Stimulated activated CD8-positive, alpha-beta memory T cell treated with anti-CD3 and anti-CD28 coated beads, Interleukin-4, amount 100 ng/mL, for 24 hours (primary cell): ENCODE data around the gene CNN2.

ENCODE experiments used
- DNase-seq: peaks from one replicate; pipeline ENCODE4 v3.0.0-alpha.2; 2020; ENCODE audit warnings: low read depth

CNN2 gene

DNA sequence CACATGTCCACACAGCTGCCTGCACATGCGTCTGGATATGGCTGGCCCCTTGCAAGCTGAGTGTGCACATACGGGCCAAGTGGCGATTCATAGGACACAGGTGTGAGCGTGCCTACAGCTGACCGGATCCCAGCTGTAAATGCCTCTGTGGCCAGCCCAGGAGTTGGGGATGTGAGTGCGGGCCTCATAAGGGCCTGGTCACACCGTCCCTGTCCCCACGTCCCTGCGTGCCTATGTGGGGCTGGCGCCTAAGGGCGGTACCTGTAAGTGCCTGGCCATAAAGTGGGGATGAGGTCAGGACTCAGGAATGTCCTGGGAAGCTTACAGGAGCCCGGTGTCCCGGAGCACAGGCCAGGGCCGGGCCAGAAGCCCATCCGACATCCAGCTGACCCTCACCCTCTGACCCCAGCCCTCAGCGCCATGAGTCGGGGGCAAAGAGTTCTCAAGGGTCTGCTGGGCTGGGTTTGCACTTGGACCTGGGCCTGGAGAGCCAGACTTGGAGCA lies 39.2 kb downstream of the CNN2 start:
- no peak for DNase-seq

- DNase-seq = no peak
Measured at GRCh38 chr19:1066251-1066747, 39.9 kb downstream of the CNN2 start.

DNA sequence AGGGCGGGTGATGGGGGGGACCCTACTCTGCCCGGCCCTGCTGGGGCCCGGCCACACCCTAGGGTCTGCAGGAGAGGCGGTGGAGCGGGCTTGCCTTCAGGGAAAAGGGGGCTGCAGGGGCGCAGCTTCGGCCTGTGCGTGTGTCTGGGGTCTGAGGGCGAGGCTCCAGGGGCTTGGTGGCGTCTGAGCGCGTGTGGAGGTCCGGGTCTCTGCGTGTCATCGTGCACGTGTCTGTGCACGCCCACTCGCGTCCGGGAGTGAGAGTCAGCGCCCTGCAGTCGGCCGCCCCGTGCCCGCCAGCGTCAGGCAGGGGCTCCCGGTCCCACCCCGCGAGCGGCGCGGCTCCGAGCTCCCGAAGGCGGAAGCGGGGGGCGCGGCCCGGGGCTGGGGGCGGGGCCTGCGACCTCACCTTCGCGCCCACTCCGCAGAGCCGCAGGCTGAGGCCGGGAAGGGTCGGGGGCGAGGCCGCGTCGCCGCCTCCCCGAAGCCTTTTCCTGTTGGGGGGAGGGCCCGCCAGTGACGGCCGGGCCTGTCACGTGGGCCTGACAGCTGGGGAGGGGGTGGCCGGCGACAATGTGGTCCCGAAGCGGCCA lies 40.4 kb downstream of the CNN2 start, which contains the start of gene ARHGAP45:
TSS of gene ARHGAP45 (plus strand) at position 420 of the 593 bp plus-strand sequence. CDS start 239 bp downstream, outside the sequence.
- DNase-seq = peak; percentile 79

- DNase-seq = no peak
Measured at GRCh38 chr19:1067341-1067957, 41.0 kb downstream of the CNN2 start.

- DNase-seq = no peak
Measured at GRCh38 chr19:1068009-1069001, 41.9 kb downstream of the CNN2 start.

GRCh38 chr19:1069009-1069779 lies 42.8 kb downstream of the CNN2 start:
- no peak for DNase-seq

DNA sequence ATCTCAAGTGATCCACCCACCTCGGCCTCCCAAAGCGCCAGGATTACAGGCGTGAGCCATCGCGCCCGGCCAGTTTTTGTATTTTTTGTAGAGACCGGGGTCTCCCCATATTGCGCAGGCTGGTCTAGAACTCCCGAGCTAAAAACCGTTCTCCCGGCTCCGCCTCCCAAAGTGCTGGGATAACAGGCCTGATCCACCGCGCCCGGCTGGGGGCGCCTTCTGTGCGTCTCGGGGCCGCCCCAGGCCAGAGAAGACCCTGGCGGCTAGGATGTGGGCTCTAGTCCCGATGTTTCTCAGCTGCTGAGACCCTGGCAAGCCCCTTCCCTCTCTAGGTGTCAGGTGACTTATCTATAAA lies 44.1 kb downstream of the CNN2 start:
- no peak for DNase-seq

DNA sequence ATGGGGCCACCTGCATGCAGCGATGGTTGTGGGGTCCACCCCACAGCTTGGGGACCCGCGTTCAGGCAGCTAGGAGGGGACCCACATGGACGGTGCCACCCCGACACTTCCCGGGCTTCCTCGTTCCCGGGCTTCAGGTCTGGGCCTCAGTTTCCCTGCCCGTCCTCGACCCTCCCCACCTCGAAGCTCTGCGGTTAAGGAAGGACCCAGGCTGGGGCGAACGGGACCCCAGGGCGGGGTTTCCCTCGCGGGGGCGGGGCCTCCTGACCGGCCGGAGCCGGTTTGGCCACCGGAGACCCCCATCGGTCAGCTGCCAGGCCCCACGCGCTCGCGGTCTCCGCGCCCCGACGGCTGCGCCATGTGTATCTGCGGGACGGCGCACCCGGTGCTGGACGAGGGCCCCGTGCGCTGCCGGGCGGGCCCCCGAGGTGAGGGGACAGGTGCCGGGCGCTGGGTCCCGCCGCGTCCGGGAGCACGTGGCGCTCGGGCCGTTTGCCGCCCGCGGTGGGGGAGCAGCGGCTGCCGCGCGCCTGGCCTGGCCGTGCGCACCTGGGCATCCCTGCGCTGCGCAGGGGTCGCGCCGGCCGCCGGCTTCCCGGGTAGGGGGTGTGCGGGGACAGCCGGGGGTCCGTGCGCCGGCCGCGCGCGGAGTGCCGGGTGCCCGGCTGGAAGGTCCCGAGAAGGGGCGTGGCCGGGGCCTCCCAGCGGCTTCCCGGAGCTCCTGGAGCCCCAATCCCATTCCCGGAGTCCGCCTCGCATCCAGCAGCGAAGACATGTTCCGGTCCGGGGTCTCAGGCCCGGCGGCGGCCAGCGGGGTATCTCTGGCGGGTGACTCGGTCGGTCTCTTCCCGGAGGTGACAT lies 44.8 kb downstream of the CNN2 start:
- no peak for DNase-seq

- DNase-seq = no peak
Measured at GRCh38 chr19:1072371-1073015, 46.1 kb downstream of the CNN2 start.

- DNase-seq = no peak
Measured at GRCh38 chr19:1073063-1073955, 46.9 kb downstream of the CNN2 start.

- DNase-seq = no peak
Measured at GRCh38 chr19:1073956-1074517, 47.6 kb downstream of the CNN2 start.

DNA sequence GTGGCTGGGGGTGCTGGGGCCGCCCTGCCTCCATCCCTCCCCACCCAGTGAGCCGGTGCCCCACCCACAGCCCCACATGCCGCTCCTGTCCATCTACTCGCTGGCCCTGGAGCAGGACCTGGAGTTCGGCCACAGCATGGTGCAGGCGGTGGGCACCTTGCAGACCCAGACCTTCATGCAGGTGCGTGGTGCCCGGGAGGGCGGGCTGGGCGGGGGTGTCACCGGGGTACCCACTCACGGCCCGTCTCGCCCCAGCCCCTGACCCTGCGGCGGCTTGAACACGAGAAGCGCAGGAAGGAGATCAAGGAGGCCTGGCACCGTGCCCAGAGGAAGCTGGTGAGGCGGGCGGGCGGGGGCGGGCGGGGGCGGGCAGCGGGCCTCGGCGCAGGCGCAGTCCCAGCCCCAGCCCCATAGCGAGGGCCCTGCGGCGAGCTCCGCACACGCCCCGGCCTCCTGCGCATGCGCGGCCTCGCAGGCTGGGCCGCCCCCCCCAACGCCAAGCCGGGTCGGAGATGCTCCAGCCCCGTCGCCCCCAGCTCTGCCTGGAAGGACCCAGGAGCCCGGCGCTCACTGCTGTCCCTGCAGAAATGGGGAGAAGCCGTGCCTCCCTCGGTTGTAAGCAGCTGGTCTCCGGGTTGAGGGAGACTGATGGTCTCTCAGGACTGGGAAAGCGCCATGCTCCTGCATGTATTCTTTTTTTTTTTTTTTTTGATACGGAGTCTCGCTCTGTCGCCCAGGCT lies 48.3 kb downstream of the CNN2 start:
- peak; percentile 76 for DNase-seq

- DNase-seq = no peak
Measured at GRCh38 chr19:1076046-1076386, 49.6 kb downstream of the CNN2 start.

GRCh38 chr19:1076951-1077350 lies 50.5 kb downstream of the CNN2 start:
- peak; percentile 84 for DNase-seq

DNA sequence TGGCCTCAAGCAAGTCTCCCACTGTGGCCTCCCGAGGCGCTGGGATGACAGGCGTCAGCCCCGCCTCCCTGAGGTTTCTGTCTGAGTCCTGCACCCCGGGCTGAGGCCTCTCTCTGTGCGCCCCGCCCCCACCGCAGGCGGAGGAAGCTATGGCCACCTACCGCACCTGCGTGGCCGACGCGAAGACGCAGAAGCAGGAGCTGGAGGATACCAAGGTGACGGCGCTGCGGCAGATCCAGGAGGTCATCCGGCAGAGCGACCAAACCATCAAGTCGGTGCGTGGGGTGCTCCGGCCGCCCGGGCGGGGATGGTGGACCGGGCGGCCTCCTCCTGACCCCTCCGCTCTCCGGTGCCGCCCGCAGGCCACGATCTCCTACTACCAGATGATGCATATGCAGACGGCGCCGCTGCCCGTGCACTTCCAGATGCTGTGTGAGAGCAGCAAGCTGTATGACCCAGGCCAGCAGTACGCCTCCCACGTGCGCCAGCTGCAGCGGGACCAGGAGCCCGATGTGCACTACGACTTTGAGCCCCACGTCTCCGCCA lies 53.2 kb downstream of the CNN2 start:
- peak; percentile 63 for DNase-seq

DNA sequence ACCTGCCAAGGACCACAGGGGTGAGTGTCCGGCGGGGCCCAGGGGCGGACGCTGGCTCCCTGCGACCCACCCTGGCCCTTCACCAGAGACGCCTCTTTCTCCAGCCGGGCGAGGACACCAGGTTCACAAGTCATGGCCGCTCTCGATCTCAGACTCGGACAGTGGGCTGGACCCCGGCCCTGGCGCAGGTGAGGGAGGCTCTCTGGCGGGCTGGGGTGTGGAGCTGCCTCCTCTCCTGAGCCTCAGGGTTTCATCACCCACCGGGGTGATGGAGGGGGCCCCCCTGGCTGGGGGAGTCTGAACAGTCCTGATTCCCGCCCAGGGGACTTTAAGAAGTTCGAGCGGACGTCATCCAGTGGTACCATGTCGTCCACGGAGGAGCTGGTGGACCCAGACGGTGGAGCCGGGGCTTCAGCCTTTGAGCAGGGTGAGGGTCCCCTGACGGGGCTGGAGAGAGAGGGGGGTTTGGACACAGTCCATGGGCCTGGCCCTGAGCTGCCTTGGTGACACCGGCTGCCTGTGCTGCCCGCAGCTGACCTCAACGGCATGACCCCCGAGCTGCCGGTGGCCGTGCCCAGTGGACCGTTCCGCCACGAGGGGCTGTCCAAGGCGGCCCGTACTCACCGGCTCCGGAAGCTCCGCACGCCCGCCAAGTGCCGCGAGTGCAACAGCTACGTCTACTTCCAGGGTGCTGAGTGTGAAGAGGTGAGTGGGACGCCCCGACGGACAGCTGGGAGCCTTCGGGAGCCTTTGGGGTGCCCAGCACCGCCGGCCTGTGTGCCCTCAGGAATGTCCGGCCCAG lies 54.2 kb downstream of the CNN2 start:
- no peak for DNase-seq
